ENCODE measurements around the gene SEMA5A. TPM values are rescaled to one million over a fixed set of nuclear protein-coding genes. Genes with fewer than 3 reads are reported as not detected.

SEMA5A gene
- total RNA-seq, 2 donors from 2014 or later: 17.6 to 34.1 TPM

DNA sequence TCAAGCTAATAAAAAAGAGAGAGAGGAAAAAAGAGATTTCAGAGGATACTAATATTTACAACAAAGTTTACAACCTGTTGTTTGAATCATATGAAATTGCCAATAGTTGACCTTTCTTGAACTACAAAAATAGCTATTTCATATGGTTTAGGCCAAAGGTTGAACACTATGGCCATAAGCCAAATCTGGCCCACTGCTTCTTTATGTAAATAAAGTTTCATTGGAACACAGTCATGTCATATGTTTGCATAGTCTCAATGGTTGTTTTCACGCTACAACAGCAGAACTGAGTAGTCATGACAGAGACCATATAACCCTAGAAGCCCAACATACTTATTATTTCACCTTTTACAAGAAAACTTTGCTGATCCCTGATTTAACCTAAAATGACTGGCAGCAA is 20.9 kb downstream of the SEMA5A start:
- intact Hi-C loops (cut with DNase I): no loop called here

DNA sequence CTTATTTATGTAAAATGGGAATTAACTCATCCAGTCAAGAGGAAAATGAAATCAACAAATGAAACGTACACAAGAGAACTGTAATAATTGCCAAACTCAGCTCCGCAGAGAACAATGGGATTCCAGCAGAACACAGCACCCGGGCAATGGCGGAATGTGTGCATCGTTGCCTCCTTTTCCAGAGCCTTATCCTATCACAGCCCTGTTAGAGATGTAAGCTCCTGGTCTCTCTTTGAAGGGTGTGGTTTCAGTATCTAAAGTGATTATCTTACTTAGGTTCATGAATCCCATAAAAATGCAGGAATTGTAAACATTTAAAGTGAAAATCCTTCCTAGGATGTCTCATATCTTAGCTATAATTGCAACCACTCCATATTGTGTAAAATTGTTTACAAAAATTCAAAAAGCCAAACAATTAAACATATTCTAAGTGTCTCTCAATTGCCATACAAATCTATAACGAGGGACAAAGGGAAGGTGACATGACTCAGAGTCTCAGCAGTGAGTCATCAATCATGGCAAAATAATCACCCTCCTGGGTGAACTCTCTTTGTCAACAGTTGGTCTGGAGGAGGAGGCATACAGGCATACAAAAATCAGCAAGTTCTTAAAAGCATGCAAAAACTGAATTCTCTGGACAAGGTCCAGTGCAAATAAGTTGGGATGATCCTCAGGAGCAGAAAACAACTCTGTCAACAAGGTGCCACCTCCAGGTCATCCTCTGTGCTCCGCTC is 22.6 kb downstream of the SEMA5A start:
- intact Hi-C loops (cut with DNase I): no loop called here
- no peak for DNase-seq (ENCODE audit: low spot score)

More for the DNA sequence above, 20.9 kb downstream of the SEMA5A start:
- no peak for DNase-seq (ENCODE audit: low spot score)

DNA sequence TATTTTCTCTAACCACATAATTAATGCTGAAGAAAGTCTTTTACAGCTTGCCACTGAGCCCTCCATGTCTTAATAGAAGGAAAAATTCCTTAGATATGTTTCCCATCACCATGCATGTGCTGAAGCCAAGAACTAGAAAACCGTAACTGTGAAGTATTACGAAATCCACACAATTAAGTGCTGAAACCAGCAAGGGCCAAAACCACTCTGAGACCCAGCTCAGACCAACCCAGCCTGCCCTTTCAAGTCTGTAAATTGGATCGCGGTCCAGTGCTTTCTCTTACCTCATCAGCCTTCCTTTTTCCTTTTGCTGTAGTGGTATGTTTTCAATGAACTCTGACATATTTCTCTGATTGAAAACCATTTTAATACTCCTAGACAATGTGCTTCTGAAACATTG is 26.3 kb downstream of the SEMA5A start:
- peak; percentile 83 for DNase-seq (ENCODE audit: low spot score)
- intact Hi-C loops (cut with DNase I): no loop called here

DNA sequence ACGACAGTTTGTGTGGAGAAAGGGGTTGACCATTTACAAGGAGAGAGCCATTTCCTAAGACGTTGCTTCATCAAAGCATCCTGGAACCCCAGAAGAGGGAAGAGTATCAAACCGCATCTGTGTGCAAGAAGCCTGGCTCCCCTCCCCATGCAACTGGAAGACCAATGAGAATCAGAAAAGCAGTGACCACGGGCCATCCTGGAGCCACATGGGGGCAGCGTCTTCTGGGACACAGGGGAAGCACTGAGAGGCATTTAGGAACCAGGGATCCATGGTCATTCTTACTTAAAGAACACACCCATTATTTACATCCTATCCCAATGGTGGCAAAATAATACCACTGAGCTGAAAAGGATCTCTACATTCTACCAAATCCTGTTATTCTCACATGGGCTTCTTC is 29.3 kb downstream of the SEMA5A start:
- no peak for DNase-seq (ENCODE audit: low spot score)
- intact Hi-C loops (cut with DNase I): no loop called here

DNA sequence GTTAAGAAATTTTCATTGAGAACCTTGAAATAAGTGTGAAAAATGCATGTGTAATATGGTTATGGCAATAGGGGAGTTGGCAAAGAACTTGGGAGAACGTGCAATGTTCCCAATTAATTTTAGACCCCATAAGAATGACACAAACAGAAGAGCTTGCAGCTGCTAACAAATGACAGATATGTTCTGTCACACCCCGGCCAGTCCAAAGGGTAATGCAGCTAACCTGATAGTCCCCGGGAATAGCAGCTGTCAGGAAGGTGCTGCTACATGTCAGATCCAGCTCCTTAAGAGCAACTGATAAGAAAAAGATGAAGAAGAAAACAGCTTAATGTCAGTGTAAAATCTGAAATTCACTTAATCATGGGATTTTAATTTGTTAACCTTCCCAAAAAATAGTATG is 30.4 kb downstream of the SEMA5A start:
- DNase-seq (ENCODE audit: low spot score): no peak
- intact Hi-C loops (cut with DNase I): no loop called here

DNA sequence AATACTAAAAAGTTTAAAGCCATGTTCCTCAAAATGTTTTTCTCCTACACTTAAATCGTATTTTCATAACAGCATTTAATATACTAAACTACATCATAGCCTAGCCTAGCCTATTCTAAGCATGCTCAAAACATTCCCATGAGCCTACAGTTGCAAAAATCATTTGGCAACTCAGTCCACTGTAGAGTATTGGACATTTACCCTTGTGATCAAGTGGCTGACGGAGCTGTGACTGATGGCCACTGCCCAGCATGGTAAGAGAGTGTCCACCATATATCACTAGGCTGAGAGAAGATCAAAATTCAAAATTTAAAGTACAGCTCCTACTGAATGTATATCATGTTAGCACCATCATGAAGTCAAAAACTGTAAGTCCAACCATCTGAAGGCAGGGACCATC is 30.9 kb downstream of the SEMA5A start:
- intact Hi-C loops (cut with DNase I): no loop called here
- DNase-seq (ENCODE audit: low spot score): no peak

DNA sequence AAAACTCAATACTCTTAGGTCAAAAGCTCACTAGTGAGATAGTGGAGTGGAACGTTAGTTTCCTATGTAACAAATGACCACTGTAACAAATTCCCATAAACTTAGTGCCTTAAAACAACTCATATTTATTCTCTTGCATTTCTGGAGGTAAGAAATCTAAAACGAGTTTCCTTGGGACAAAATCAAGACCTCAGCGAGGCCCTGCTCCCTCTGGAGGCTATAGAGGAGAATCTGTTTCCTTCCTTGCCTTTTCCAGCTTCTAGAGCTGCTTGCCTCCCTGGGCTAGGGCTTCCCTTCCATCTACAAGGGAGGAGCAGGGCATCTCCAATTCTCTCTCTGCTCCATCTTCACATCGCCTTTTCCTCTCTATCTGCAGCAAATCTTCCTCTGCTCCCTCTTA is 32.0 kb downstream of the SEMA5A start:
- no peak for DNase-seq (ENCODE audit: low spot score)
- intact Hi-C loops (cut with DNase I): no loop called here

DNA sequence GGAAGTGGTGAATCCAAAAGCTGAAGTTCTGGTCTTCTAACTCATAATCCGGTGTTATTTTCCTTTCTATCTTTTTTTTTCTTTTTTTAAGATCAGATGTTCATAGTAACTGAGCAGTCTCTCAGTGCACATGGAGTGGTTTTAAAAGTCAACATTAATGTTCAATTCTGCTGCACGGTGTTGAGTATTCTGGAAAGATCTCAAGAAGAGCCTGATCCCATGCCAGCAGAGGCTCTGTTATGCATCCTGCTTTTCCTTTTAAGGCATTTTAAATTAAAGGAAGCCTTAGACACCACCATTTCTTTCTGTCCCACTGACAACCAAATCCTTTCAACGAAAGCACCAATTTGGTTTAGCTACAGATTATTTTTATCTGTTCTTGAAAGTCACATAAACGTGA is 33.4 kb downstream of the SEMA5A start:
- DNase-seq (ENCODE audit: low spot score): no peak
- intact Hi-C loops (cut with DNase I): no loop called here

DNA sequence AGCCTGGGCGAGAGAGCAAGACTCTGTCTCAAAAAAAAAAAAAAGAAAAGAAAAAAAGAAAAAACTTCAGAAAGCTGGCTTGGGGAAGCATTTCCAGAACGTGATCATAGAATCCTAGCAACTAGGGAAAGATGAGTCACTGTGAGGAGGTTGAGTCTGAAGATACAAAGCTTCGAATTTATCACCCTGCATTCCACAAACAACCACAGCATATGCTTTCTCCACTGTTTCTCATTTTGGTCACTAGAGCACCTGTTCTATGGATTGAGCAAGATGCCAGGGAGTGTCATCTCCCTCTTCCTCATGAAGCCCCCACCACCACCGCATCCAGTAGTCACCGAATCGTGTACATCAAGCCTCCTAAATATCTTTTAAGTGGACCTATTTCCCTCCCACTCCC is 37.9 kb downstream of the SEMA5A start:
- intact Hi-C loops (cut with DNase I): no loop called here
- DNase-seq (ENCODE audit: low spot score): no peak

DNA sequence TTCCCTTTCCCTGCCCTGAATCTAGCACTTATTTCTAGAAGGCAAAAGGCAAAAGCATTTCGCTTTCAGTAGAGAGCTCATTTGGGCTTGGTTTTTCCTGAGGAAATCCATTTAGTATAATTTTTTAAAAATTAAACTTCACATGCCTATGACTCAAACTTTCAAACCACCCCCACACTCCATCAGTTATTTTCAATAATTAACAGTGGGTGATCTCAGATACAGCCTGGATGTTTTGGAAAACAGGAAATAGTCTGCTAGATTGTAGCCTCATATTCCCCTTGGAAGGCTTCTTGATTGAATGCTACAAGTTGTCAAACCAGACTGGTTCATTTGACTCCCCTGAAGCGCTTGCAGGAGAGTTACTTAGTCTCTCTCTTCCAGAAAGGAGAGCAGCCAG is 40.6 kb downstream of the SEMA5A start:
- no peak for DNase-seq (ENCODE audit: low spot score)
- intact Hi-C loops (cut with DNase I): no loop called here

DNA sequence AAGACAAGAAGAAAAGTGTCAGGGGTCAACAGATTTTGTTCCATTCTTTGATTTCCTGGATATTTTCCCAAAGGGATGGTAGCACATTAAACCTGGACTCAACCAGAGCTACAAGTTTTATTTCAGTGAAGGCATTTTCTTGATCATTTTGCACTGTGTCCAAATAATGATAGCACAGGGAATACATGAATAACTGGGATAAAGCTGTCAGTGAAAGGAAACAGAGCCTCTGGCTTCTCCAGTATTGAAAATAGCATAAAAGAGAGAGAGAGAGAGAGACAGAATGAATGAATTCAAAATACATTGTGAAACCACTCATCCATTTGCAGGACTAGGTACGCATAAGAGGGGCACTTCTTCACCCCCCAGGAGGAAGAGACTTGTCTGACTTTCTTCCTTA is 43.0 kb downstream of the SEMA5A start:
- no peak for DNase-seq (ENCODE audit: low spot score)
- intact Hi-C loops (cut with DNase I): no loop called here

DNA sequence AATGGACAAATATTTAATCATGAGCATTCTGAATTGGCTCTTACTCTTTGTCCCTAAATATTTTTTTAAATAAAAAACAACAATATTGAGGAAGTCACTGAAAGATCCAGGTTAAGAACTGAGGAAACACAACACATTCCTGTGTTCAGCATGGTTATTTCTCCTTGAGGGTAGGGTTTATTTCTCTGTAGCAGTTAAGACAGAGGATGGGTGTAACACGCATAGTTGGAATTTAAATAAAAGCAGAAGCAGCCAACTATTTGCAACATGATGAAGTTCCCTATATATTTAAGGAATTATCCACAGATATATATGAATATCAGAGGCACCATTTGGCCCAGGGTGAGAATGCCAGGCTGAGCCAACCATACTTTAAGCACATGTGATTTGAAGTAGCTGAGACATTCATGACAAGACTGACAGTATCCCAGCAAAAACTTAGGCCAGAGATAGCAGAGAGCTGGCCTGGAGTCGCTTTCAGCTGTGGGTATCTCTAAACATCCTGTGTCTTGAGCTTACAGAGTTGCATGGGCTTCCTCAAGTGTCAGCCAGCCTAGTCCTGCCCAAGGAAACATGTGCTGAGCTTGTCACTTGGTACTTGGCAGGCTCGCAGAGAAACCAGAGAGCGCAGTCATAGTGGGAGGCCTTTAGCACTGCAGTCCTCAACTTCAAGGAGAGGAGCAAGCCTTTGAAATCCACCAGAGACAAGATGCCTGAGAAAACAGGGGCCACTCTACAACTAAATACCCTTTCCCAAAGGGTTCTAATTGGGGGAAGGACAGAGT is 43.6 kb downstream of the SEMA5A start:
- no peak for DNase-seq (ENCODE audit: low spot score)
- intact Hi-C loops (cut with DNase I): no loop called here

DNA sequence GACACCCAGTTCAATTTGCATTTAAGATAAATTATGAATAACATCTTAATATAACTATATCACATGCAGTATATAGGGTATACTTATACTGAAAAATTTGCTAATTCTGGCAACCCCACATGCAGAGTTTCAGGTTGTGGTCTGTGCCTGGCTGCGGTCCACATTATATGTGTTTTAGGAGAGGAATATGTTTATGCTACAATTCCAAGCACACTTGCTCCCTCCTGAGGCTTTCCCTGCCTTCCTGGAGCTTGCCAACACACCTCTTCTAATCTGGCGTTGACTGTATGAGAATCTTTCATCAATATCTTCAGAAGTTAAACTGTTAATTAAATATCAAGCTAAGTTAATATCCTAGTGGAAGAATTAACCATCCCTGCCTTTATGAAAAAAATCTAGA is 45.2 kb downstream of the SEMA5A start:
- intact Hi-C loops (cut with DNase I): no loop called here

DNA sequence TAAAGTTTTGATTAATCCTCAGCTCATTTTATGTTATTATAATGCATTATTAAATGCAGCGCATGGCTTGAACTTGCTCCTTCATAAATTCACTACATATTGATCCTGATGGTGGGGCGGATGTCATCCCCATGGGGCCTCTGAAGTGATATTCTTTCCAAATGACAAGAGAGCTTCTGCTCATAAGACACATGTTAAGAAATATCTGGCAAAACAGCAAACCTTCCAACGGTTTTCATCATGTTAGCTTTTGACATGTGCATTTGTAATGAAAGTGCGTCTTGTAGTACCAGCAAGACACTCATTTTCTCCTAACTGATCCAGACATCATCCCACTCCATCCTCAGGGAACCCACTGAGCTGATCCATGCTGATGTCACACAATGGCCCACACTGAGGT is 45.7 kb downstream of the SEMA5A start:
- no peak for DNase-seq (ENCODE audit: low spot score)
- intact Hi-C loops (cut with DNase I): no loop called here

More for the DNA sequence above, 45.2 kb downstream of the SEMA5A start:
- DNase-seq (ENCODE audit: low spot score): no peak

DNA sequence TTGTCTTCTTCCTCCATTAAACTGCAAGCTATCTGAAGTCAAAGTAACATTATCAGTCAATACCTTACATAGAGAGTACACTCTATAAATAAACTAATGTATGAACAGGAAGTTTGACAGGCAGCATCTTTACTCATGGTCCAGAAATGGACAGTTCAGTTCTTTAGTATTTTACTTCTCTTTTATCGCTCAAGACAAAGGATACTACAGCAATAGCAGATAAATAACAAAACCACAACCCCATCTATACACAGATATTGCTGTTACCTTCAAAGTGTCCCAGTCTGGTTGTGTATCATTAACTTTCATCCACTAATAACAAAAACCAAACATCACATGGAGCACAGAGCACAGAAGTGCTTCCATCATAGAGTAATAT is 46.4 kb downstream of the SEMA5A start:
- intact Hi-C loops (cut with DNase I): no loop called here

DNA sequence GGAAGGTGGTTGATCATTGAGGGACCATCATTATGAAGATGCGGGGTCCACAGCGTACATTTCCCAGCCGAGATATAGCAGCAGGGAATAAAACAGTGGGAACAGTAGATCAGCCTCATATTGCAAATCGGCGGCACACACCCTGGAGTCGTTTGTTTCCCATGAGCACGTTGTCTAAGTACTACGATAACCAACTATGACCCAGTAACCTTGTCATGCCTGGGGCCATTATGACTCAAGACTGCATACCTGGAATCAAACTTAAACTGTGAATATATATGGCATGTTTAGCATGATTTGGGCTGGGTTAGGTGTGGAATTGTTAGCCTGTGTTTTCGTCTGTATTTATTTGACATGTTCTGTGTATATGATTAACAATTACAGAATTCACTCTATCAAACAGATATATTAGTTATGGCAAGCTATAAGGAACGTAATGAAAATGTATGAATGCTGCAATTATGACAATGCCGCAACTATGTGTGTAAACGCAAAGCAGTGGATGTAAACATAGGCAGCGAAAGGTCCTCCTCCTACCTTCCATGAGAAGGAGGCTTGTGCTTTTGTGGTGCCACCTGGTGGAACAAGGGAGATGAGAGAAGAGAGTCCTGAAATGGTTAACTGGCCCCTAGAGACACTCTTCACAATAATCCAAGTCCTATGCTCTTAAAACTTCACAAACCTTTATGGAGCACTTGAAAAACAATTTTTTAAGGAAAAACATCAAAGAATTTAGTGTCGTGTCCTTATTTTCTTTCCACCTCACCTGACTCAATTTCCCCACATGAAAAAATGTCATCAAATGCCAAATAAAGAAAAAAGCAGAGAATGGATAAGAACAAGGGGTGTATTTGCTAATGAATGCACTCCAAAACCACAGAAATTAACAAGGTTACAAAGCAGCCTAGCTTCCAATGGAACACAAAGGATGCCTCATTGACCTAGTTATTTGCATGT is 47.1 kb downstream of the SEMA5A start:
- DNase-seq (ENCODE audit: low spot score): no peak
- intact Hi-C loops (cut with DNase I): no loop called here

More for the DNA sequence above, 46.4 kb downstream of the SEMA5A start:
- DNase-seq (ENCODE audit: low spot score): no peak

DNA sequence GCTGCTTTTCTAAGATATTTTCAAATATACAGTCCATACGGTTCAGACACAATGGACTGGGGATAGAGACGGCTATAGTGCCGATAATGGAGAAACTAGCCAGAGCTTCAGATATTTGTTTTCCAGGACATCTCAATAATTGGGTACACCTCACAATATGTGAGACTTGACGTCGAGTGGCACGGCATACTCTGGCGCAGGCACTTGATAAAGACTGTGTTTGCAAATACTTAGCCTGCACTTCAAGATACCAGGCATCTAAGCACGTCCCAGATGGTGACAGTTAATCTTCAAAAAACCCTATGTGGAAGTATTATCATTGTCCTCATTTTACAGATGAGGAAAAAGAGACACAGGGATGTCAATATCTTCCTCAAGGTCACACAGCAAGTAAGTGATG is 48.5 kb downstream of the SEMA5A start:
- intact Hi-C loops (cut with DNase I): no loop called here
- DNase-seq (ENCODE audit: low spot score): no peak

DNA sequence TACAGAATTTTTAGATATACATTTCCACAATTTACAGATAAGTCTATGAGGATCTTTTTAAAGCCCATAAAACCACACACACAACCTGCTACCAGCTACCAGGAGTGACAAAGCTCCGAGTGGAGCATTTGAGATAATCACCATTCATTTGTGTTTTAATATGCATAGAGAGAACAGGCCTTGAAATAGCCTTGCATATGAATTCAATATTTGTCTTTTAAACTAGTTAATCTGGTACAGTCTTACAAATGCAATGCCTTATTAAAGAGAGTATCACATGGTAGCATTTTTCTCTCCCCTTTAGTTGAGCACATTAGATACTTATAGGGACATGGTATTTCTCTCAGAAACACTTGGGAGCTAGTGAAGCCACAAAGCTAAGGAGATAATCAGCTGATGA is 49.1 kb downstream of the SEMA5A start:
- DNase-seq (ENCODE audit: low spot score): no peak
- intact Hi-C loops (cut with DNase I): no loop called here

DNA sequence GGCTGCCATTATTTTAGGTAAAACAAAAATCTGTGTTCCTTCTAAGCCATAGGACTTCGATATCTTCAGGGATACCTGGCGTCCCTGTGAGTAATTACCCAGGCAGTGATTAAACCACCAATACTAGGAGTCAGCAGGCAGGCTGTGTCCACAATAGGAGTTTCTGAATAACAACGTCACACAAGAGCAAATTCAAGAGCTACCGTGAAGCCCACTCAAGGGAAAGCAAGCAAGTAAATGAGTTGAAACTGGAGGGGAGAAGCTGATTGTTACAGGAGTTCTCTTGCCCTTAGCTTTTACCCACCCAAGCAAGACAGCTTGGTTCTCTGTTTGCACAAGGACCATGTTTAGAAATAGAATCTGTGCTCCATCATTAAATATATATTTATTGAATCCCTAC is 50.8 kb downstream of the SEMA5A start:
- intact Hi-C loops (cut with DNase I): no loop called here
- DNase-seq (ENCODE audit: low spot score): no peak

DNA sequence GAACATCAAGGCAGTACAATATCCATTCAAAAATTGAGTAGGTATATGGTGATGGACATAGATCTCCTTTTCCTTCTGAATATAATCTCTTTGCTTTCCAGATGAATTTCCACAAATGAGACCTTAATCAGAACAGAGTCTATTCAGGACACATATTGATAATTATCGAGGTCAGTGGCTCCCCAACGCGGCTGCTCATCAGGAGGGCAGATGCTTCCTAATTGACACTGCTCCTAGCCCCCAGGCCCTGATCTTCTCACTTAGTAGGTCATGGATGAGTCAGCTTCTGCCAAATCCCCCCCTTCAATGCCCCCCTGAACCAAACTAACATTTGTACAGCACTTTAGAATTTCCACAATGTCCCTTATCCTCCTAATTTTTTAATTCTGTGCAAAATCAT is 51.6 kb downstream of the SEMA5A start:
- DNase-seq (ENCODE audit: low spot score): no peak
- intact Hi-C loops (cut with DNase I): no loop called here

Data from posterior vena cava (tissue), 2 donors.